A673 (cell line): Measurements from ENCODE around the gene ARMH3. TPM values are rescaled to one million over a fixed set of nuclear protein-coding genes. Genes with fewer than 3 reads are reported as not detected.

Experiments used
- BruUV-seq: library from RNA; stranded (reverse); fragments of 400-500 nt; replicated peaks from 2 replicates; lab custom pipeline; 2021; lab: Mats Ljungman, UMichigan
- CTCF ChIA-PET: fragments of 300-600 bp; sonication (Branson Sonifier 250); formaldehyde crosslinking; loops from one replicate; lab custom pipeline; 2022; ENCODE audit warnings: antibody characterized with exemption; lab: Charles Lee
- POLR2A ChIA-PET: fragments of 300-600 bp; sonication (Branson Sonifier 250); formaldehyde crosslinking; loops from one replicate; lab custom pipeline; 2022; ENCODE audit warnings: antibody characterized with exemption; ENCODE audit not compliant: low non-redundant PET; lab: Charles Lee
- DNase-seq: peaks from one replicate; pipeline ENCODE4 v3.0.0-alpha.2; 2015; ENCODE audit warnings: low spot score
- H3K27ac ChIP-seq: fragments of 200-600 bp; sonication (generic); 2 replicates; pipeline ENCODE4 v1.5.1; 2016; ENCODE audit warnings: mixed run types, low read depth, mild to moderate bottlenecking, mixed read lengths, antibody characterized with exemption, low read length; ENCODE audit not compliant: poor library complexity, severe bottlenecking
- H3K27me3 ChIP-seq: fragments of 200-600 bp; sonication (generic); replicated peaks from 2 replicates; pipeline ENCODE4 v1.6.1; 2017; ENCODE audit warnings: mixed run types, low read depth, mild to moderate bottlenecking, mixed read lengths, antibody characterized with exemption, low read length; ENCODE audit not compliant: insufficient read depth, poor library complexity
- H3K36me3 ChIP-seq: fragments of 200-600 bp; sonication (generic); 2 replicates; pipeline ENCODE4 v1.6.1; 2016; ENCODE audit warnings: mixed run types, mild to moderate bottlenecking, mixed read lengths, antibody characterized with exemption, low read length; ENCODE audit not compliant: insufficient read depth, poor library complexity, severe bottlenecking
- H3K4me1 ChIP-seq: fragments of 200-600 bp; sonication (generic); 2 replicates; pipeline ENCODE4 v1.6.1; 2017; ENCODE audit warnings: mixed run types, mild to moderate bottlenecking, mixed read lengths, antibody characterized with exemption, low read length; ENCODE audit not compliant: insufficient read depth, poor library complexity, severe bottlenecking
- H3K4me3 ChIP-seq: fragments of 200-600 bp; sonication (generic); 2 replicates; pipeline ENCODE4 v1.5.1; 2016; ENCODE audit warnings: low read depth, mixed run types, mild to moderate bottlenecking, mixed read lengths, low read length; ENCODE audit not compliant: poor library complexity, severe bottlenecking
- H3K9me3 ChIP-seq: fragments of 200-600 bp; sonication (generic); 2 replicates; pipeline ENCODE4 v1.6.1; 2016; ENCODE audit warnings: mixed run types, low read depth, mild to moderate bottlenecking, mixed read lengths, antibody characterized with exemption, low read length; ENCODE audit not compliant: poor library complexity, severe bottlenecking
- CTCF ChIP-seq: fragments of 300-800, 200-600 bp; sonication (generic); conservative IDR thresholded peaks from 2 replicates; pipeline ENCODE4 v1.5.1; 2017; ENCODE audit warnings: low read depth, mild to moderate bottlenecking, antibody characterized with exemption, low read length, moderate library complexity, mixed read lengths
- EZH2 ChIP-seq: fragments of 200-600 bp; sonication (generic); IDR thresholded peaks from 2 replicates; pipeline ENCODE4 v1.6.1; 2017; ENCODE audit warnings: borderline replicate concordance, low read depth, mild to moderate bottlenecking, mixed read lengths, antibody characterized with exemption, low read length; ENCODE audit not compliant: poor library complexity, severe bottlenecking
- intact Hi-C: fragments of 100-400 bp; cut with micrococcal nuclease; formaldehyde crosslinking; loops from one replicate; pipeline ENCODE4 v1.10.0; 2022; ENCODE audit not compliant: unreplicated experiment
- total RNA-seq: library from RNA; stranded (reverse); gene quantifications from 2 replicates; pipeline ENCODE4 v1.2.3, GENCODE V29; 2021

ARMH3 gene
- total RNA-seq, 1 experiment from 2014 or later: 17.8 TPM

GRCh38 chr10:102096449-102096848 is 40.5 kb upstream of the ARMH3 start:
- CTCF ChIA-PET: no interaction called here
- H3K27ac ChIP-seq: no peak overlapping the region
- no peaks in the 10 kb centered on the region for H3K4me1 ChIP-seq
- POLR2A ChIA-PET: no interaction called here
- no peak overlapping the region for H3K4me3 ChIP-seq
- H3K36me3 ChIP-seq: no peaks in the 10 kb centered on the region
- no peak for DNase-seq
- no peaks in the 10 kb centered on the region for H3K27me3 ChIP-seq
- no peak for TF ChIP-seq CTCF
- TF ChIP-seq EZH2: no peak
- intact Hi-C loops: no loop called here
- no peaks in the 10 kb centered on the region for H3K9me3 ChIP-seq
- no TSS peak for BruUV-seq

- no peaks in the 10 kb centered on the region for H3K9me3 ChIP-seq
- no peak for DNase-seq
- no peaks in the 10 kb centered on the region for H3K27me3 ChIP-seq
- H3K4me3 ChIP-seq: no peak overlapping the region
- no peaks in the 10 kb centered on the region for H3K4me1 ChIP-seq
- POLR2A ChIA-PET: no interaction called here
- CTCF ChIA-PET: no interaction called here
- TF ChIP-seq EZH2: no peak
- TF ChIP-seq CTCF: no peak
- no peak overlapping the region for H3K27ac ChIP-seq
- no TSS peak for BruUV-seq
- H3K36me3 ChIP-seq: no peaks in the 10 kb centered on the region
- intact Hi-C loops: no loop called here
These were observed 34.8 kb upstream of the ARMH3 start for GRCh38 chr10:102090772-102091171.

GRCh38 chr10:102086196-102086595 is 30.2 kb upstream of the ARMH3 start:
- no peaks in the 10 kb centered on the region for H3K9me3 ChIP-seq
- CTCF ChIA-PET: no interaction called here

More at GRCh38 chr10:102086196-102086595, 30.2 kb upstream of the ARMH3 start:
- POLR2A ChIA-PET: interaction anchor here (0.7 kb wide), 1 partner anchor 196 kb away, joined by 4 read pairs; no protein-coding TSS in a partner anchor
- no TSS peak for BruUV-seq
- no peaks in the 10 kb centered on the region for H3K27me3 ChIP-seq
- no peaks in the 10 kb centered on the region for H3K36me3 ChIP-seq
- H3K4me1 ChIP-seq: no peaks in the 10 kb centered on the region
- H3K27ac ChIP-seq: no peak overlapping the region
- DNase-seq: no peak
- intact Hi-C loops: no loop called here
- no peak overlapping the region for H3K4me3 ChIP-seq
- TF ChIP-seq CTCF: no peak
- no peak for TF ChIP-seq EZH2
